HG03280 (cell line): Measurements from ENCODE around the gene UBE2E3.
"Not testable (repeated sequence)": the region's sequence is repeated elsewhere in the genome, so short reads cannot be mapped to it uniquely, and the experiment has no call there.

Experiments
- ATAC-seq: cut with Tn5 transposase; IDR thresholded peaks from one replicate; pipeline ENCODE4 v1.9.1; 2021; ENCODE audit warnings: mild to moderate bottlenecking, moderate library complexity; ENCODE audit not compliant: unreplicated experiment

Gene UBE2E3

DNA sequence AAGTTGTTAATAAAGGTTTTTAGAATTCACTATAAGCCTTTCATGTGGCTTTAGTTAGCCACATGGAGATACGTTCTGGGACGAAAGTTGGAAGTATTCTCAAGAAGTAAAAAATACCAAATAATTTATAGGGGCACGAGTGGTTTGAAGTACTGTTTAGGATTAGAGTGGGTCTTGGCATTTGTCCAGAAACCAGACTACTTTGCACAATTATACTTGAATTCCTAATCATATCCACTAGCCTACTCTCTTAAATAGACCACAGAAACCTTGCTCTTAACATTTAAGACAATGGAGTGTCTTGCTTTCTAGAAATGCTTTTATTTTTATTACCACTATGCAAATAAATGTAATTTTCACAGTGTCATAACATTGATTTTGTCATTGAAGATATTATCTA is 44.6 kb downstream of the UBE2E3 start:
- ATAC-seq = no peak

DNA sequence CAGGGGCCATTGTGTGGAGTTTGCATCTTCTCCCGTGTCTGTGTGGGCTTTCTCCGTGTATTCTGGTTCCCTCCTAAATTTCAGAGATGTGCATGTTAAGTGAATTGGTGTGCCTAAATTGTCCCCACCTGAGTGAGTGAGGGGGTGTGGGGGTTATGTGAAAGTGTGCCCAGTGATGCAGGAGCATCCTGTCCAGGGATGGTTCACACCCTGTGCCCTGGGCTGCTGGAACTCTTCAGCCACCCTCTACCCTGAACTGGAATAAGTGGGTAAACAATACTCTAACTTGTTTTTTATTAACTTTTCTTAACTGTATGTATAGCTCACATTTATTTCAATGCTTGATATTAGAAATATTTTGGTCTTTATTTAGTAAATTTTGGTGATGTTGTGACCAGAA is 56.0 kb downstream of the UBE2E3 start:
- ATAC-seq = peak; percentile 50

DNA sequence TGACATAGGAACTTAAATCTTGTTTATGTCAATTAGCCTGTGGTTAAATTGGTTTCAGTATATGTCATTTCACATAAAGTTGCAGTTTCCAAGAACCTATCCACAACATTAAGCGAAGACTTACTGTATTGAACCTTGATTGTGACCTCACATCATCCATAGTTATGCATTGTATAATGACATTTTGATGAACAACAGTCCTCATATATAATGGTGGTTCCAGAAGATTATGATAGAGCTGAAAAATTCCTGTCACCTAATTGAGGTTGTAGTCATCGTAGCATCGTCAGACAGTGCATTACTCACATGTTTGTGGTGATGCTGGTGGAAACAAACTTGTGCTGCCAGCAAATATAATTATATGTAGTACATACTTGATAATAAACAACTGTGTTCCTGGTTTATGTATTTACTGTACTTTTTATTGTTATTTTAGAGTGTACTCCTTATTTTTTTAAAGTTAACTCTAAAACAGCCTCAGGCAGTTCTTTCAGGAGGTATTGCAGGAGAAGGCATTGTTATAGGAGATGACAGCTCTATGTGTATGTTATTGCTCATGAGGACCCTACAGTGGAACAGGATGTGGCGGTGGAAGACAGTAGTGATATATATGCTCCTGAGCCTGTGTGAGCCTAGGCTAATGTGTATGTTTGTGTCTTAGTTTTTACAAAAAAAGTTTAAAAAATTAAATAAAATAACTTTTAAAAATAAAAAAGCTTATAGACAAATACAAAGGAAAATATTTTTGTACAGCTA is 56.6 kb downstream of the UBE2E3 start:
- ATAC-seq = peak; percentile 72

DNA sequence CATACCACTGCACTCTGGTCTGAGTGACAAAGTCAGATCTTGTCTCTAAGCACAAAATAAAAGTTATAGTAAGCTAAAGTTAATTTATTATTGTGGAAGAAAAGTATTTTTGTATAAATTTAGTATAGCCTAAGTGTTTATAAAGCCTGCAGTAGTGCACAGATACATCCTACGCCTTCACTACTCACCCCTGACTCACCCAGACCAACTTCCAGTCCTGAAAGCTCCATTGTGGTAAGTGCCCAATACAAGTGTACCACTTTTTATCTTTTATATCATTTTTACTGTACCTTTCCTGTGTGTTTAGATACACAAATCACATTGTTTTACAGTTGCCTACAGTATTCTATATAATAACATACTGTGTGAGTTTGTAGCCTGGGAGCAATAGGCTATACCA is 57.5 kb downstream of the UBE2E3 start:
- no peak for ATAC-seq

DNA sequence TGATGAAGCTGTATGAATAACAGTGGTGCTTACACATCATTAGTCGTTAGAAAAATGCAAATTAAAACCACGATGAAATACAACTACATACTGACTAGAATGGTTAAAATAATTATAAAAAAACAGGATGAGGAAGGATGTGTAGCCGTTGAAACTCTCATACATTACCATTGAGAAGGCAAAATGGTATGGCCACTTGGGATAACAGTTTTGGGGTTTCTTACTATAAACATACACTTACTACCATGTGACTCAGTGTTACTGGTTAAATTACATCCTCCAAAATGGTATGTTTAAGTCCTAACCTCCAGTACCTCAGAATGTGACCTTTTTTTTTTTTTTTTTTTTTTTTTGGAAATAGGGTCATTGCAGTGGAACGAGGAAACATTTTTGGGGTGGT is 58.4 kb downstream of the UBE2E3 start:
- no peak for ATAC-seq

DNA sequence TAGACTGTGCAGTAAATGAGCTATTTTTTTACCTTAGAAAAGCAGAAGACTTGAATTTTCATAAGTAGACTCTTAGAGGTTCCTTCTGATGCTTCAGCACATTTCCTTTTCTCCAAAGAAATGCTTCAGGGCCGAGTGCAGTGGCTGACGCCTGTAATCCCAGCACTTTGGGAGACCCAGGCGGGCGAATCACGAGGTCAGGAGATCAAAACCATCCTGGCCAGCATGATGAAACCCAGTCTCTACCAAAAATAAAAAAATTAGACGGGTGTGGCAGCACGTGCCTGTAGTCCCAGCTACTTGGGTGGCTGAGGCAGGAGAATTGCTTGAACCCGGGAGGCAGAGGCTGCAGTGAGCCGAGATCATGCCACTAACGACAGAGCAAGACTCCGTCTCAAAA is 60.4 kb downstream of the UBE2E3 start:
- not testable (repeated sequence) for ATAC-seq

DNA sequence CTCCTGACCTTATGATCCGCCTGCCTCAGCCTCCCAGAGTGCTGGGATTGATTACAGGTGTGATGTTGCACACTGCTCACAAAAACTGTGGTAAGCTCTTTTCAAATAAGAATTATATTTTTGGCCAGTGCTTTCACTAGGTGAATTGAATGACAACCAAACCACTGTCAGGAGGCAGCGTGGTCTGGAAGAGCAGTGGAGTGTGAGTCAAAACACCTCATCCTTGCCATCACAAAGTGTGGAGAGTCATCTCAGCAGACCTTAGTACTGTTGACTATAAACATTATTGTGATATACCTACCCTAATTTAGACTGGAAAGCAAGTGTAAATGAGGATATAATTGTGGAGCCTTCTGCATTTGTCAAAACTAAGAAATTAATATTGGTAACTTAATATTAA is 61.3 kb downstream of the UBE2E3 start:
- no peak for ATAC-seq

DNA sequence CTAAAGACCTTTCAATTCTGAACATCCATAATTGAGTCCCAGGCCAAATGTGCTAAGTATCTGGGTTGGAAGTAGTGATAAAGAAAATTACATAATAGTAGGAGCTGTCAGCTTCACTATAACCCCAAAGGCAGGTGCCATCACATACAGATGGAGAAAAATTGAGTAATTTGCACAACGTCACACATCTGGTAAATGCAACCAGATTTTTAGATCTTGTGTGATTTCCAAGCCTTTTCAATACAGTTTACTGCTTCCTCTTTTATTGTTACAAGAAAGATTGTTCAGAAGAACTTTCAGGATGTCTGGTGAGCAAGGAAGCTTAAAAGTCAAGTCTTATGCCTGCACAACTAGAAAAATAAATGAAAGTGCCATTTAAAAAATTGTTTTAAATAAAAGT is 62.3 kb downstream of the UBE2E3 start:
- ATAC-seq = no peak

DNA sequence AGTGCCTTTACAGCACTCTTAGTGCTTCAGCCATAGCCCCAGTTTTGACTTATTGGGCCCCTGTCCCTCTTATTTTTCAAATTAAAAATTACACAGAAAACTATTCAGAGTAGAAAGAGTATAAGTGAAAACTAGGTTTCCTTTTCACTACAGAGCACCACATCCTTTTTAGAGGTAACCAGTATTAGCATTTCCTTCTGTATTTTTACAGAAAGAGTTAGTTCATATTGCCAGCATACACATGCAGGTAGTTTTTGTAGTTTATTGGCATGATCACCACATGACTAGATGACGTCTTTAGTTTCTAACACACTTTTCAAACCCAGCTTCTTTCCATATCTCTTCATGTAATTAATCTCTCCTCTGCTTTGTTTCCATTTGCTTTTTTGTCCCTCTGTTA is 66.4 kb downstream of the UBE2E3 start:
- ATAC-seq = peak; percentile 65

DNA sequence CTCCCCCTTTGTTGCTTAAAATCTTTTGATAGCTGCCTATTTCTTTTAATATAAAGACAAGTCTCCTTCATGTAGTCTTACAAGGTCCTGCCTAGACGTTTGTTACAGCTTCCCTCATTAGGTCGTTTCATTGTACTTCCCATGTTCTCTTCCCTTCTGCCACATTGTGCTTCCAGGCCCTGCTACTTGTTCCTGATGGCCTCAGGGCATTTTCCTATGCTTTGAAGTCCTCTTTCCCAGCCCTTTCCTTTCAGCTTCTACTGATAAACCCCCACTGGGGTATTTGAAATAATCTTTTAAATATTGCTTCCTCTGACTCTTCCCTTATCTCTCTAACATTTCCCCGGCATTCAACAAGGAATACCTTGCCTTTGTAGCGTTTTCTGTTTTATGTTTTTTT is 67.4 kb downstream of the UBE2E3 start:
- no peak for ATAC-seq

DNA sequence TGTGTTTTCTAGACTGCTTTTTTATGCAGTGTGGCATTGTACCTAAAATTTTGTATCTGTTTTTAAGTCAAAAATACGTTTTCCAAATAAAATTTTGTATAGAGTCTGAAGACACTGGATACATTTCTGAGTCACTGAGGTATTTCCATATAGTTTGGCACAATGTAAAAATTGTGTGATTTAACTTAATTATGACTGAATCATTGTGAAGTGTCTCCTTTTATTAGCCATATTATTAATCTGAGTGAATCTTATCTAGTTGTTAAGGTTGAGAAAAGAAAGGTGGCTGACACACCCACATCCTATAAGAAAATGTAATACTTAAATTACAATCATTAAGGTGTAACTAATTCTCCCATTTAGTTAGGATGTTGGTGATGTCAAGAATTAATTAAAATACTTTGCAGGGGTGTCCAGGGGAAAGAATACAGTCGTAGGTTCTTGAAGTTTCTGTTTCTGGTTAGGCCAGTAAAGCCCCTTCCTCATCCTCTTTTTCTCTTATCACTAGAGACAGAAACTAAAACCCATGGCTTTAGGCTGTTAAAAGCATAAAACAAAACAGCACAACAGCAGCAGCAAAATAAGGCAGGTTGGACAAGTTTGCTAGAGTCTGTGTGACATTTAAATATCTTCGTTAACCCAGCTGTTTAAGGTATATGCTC is 71.6 kb downstream of the UBE2E3 start:
- ATAC-seq = peak; percentile 36

DNA sequence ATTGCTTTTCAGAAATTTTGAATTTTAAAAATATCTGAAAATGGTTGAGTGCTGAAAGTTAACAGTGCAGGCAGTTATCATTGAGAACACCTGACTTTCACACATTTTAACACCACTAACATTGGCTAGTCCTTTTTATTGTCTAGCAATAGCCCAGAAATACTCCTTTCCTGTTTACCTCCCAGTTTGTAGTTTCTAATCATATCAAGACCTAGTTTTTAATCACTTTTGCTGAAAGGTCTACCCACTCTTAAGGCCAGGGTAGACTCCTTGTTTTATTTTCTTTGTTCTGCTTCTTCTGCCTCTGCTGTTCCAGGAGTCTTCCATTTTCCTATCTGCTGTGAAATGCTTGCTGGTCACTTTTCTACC is 72.1 kb downstream of the UBE2E3 start:
- ATAC-seq = peak; percentile 45

DNA sequence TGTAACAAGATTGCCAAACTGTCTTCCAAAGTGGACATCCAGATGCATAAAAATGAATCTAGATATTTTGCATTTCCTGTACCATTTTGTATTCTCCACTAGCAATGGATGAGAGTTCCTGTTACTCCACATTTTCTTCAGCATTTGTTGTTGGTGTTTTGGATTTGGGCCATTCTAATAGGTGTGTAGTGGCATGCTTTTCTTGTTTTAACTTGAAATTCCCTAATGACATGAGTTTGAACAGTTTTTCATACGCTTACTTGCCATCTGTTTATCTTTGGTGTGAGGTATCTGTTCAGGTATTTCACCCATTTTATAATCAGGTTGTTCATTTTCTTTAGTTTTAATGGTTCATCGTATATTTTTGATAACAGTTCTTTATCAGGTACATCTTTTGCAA is 73.9 kb downstream of the UBE2E3 start:
- no peak for ATAC-seq

DNA sequence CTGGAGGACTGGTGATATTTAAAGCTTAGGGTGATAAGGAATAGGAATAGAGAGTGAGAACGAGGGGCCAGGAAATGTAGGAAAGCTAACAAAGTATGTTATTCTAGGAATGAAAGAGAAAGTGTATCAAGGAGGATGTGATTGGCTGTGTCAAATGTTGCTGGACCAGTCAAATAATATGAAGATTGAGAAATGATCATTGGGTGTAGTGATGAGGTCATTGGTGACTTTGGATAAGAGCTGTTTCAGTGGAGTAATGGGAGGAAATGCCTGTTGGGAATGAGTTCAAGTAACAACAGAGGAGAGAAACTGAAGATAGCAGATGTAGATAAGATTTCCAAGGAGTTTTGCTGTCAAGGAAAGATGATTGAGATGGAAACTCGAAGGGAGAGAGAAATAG is 74.4 kb downstream of the UBE2E3 start:
- ATAC-seq = no peak

DNA sequence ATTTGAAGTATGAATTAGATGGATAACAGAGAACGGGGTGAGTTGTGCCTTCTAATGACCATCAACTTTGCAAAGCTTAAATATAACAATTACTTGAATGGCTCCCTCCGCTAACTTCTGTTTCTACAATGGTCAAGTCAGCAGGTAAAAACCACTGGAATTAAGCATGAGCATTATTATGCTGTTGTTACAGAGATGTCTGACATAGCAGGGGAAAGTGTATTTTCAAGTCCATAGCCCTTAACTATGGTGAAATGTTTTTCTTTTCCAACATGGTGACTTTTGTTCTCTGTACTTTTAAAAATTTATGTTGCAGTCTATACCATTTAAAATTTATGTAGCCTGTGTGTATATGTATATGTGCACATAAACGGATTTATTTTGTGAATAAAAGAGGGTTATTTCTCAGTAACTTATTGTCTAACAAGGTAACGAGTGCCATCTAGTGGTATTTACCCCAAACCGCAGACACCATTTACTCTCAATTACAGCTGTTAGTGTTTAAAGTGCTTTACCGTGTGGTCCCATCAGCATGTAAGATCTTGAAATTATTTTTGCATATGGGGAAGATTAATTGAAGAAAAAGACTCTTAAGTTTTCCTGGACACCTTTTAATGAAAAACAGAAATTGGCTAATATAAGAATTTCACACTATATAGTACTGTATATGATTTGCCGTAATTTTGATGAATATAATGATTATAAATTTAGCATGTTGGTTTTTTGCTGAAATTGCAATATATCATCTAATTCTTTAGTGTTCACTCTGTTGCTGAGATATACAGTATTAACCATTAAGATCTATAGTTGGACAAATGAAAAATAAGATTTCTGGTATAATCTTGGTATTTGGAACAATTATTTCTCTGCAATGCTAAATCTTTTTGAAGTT is 78.2 kb downstream of the UBE2E3 start:
- peak; percentile 74 for ATAC-seq

DNA sequence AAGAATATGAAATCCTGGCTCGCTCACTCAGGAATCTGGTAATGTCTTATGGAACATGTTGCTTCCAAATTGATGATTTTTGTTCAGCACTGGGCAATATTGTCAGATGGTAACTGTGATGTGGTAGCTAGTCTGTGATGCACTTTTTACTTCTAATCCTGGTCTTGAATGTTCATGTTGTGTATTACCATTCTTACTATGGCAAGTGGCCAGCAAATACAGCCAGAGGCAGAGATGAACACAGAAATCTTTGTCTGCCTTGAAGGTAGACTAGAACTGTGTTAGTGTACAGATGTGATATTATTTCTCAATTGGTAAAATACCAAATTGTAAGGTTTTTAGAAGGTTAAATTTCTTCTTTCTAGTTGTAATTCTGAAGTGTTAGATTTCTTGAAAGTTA is 83.3 kb downstream of the UBE2E3 start:
- ATAC-seq = no peak

DNA sequence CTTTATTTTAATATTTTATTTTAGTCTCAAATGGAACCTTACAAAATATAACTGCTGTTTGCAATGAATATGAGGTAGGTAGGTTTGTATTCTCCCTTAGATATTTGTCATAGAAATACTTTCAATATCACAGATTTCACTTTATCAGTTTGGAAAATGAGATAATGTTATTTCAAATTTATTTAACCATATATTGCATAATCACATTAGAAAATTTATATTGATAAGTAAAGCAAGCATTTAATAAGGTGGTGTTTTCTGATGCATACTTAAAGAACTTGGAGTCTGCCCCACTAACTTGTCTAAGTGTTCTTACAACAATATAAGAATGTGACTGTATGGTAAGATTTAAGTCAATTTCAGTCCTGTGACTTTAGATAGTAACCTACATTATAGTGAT is 85.1 kb downstream of the UBE2E3 start:
- ATAC-seq = no peak

DNA sequence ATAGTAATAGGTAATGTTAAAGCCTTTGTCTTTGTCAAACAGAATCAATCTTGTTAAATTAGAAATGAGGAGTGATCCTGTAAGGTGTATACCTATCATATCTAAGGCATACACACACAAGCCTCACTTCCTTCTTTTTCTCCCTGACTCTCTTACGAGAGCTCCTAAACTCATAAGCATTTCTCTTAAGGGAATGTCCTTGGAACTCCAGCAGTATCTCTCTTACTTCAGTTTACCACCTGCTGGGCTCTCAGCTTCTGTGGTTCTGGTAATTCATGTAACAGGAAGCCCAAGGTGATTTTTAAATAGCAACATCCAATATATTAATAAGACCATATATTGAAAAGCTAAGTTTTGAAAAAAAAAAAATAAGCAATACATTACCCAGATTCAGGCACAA is 85.9 kb downstream of the UBE2E3 start:
- no peak for ATAC-seq

DNA sequence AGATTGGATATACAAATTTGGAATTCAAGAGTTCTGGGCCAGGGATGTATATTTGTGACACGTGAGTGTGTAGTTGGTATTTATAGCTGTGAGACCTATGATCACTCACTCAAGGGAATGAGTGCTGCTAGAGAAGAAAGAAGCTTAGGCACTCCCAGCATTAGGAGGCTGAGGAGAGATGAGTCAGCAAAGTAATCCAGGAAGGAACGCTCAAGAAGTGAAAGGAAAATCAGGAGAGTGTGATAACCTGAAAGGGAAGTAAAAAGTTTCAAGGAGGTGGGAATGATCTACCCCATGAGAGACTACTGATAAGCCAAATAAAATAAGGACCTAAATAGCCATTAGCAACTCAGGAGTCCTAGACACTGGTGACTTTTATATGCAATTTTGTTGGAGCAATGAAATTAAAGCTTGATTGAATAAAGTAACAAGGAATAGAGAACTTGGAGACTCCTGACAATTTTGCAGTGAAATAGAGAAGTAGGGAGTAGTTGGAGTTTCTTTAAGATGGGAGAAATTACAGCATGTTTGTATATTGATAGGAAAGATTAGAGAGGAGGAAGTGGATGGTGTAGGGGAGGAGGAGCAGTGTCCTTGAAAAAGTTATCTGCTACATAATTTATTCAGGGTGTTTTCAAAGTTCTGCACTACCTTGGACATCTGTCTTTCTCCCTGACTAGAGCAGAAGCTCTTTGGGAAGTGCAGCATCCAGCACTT is 89.9 kb downstream of the UBE2E3 start:
- ATAC-seq = no peak

DNA sequence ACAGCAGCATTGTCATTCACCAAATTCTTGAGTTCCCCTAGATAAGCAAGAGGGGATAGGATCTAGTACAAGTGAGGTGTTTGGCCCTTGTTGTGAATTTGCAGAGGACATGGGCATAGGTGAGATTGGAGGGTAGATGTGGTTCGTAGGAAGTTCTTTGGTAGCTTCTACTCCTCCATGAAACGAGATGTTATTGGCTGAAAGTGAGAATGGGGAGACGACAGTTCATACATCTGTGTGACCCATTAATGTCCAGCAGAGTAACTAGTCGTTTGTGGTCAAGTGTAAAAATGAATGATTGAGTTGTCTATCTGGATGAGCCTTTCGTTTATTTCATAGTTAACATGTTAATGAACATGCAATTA is 90.4 kb downstream of the UBE2E3 start:
- no peak for ATAC-seq
